GM12874 (cell line): Measurements from ENCODE around the gene PDZD7.

ENCODE experiments used
- CTCF ChIP-seq: IDR thresholded peaks from 2 replicates; pipeline ENCODE4 v1.5.1; 2011; ENCODE audit warnings: low read depth, mild to moderate bottlenecking, control low read depth, low read length, moderate library complexity; ENCODE audit not compliant: insufficient read depth

The PDZD7 gene

GRCh38 chr10:101042667-101043362 is 11.9 kb upstream of the PDZD7 start:
- TF ChIP-seq CTCF: no peak

- TF ChIP-seq CTCF: no peak
Measured at GRCh38 chr10:101042118-101042517, 11.2 kb upstream of the PDZD7 start.

GRCh38 chr10:101041252-101041761 is 10.4 kb upstream of the PDZD7 start:
- TF ChIP-seq CTCF: peak; percentile 79

GRCh38 chr10:101040851-101041250 is 9.9 kb upstream of the PDZD7 start:
- no peak for TF ChIP-seq CTCF

- TF ChIP-seq CTCF: no peak
Measured at GRCh38 chr10:101040061-101040460, 9.1 kb upstream of the PDZD7 start.

- TF ChIP-seq CTCF: no peak
Measured at GRCh38 chr10:101038484-101038883, 7.6 kb upstream of the PDZD7 start.

GRCh38 chr10:101036726-101037125 is 5.8 kb upstream of the PDZD7 start:
- no peak for TF ChIP-seq CTCF
